Loucy (cell line): ENCODE results near the gene MYL12B.

Experiments
- H2AFZ ChIP-seq: fragments of 200-600 bp; sonication (generic); 2 replicates; pipeline ENCODE4 v1.6.0; 2016; ENCODE audit warnings: antibody characterized with exemption, mild to moderate bottlenecking, low read length, moderate library complexity
- H3F3A ChIP-seq: fragments of 200-600 bp; 2 replicates; pipeline ENCODE4 v1.6.0; 2016; ENCODE audit warnings: antibody characterized with exemption, low read depth, mild to moderate bottlenecking
- H3K27me3 ChIP-seq: fragments of 200-600 bp; sonication (generic); 2 replicates; pipeline ENCODE4 v1.6.1; 2014; ENCODE audit warnings: low read length, mild to moderate bottlenecking; ENCODE audit not compliant: insufficient read depth, poor library complexity, severe bottlenecking
- H3K36me3 ChIP-seq: fragments of 200-600 bp; sonication (generic); 2 replicates; pipeline ENCODE4 v1.6.1; 2016; ENCODE audit warnings: low read length; ENCODE audit not compliant: insufficient read depth
- H3K4me1 ChIP-seq: fragments of 200-600 bp; sonication (generic); 2 replicates; pipeline ENCODE4 v1.5.1; 2014; ENCODE audit warnings: low read length, mild to moderate bottlenecking; ENCODE audit not compliant: insufficient read depth, poor library complexity, severe bottlenecking
- H3K4me2 ChIP-seq: fragments of 200-600 bp; sonication (generic); 2 replicates; pipeline ENCODE4 v1.6.0; 2014; ENCODE audit warnings: antibody characterized with exemption, low read length, low read depth, mild to moderate bottlenecking; ENCODE audit not compliant: poor library complexity, severe bottlenecking
- H3K4me3 ChIP-seq: fragments of 200-600 bp; sonication (generic); 2 replicates; pipeline ENCODE4 v1.5.1; 2014; ENCODE audit warnings: low read length, mild to moderate bottlenecking, mixed read lengths; ENCODE audit not compliant: poor library complexity, severe bottlenecking
- H3K79me2 ChIP-seq: fragments of 200-600 bp; sonication (generic); 2 replicates; pipeline ENCODE4 v1.6.1; 2014; ENCODE audit warnings: low read length; ENCODE audit not compliant: insufficient read depth
- H3K9ac ChIP-seq: fragments of 200-600 bp; sonication (generic); 2 replicates; pipeline ENCODE4 v1.6.0; 2014; ENCODE audit warnings: mild to moderate bottlenecking, low read depth, low read length, moderate library complexity; ENCODE audit not compliant: poor library complexity, severe bottlenecking
- H3K9me2 ChIP-seq: fragments of 200-600 bp; sonication (generic); replicated peaks from 2 replicates; pipeline ENCODE4 v1.6.1; 2016; ENCODE audit warnings: low read depth, low read length, mixed read lengths
- H3K9me3 ChIP-seq: fragments of 200-600 bp; sonication (generic); 2 replicates; pipeline ENCODE4 v1.6.1; 2014; ENCODE audit warnings: mild to moderate bottlenecking, antibody characterized with exemption, low read length, low read depth; ENCODE audit not compliant: insufficient read depth
- H4K20me1 ChIP-seq: fragments of 200-600 bp; sonication (generic); 2 replicates; pipeline ENCODE4 v1.6.0; 2014; ENCODE audit warnings: antibody characterized with exemption, low read length, mild to moderate bottlenecking; ENCODE audit not compliant: insufficient read depth, poor library complexity, severe bottlenecking
- CTCF ChIP-seq: fragments of 200-600 bp; sonication (generic); conservative IDR thresholded peaks from 2 replicates; pipeline ENCODE4 v1.5.1; 2014; ENCODE audit warnings: mild to moderate bottlenecking, antibody characterized with exemption, low read length
- EZH2phosphoT487 ChIP-seq: fragments of 200-600 bp; IDR thresholded peaks from 2 replicates; pipeline ENCODE4 v1.6.1; 2018; ENCODE audit warnings: antibody characterized with exemption, mild to moderate bottlenecking, moderate library complexity, borderline replicate concordance

Gene MYL12B

GRCh38 chr18:3251249-3251962, 10.5 kb upstream of the MYL12B start:
- H3K9me3 ChIP-seq = no peaks in the 10 kb centered on the region
- H3K4me2 ChIP-seq = peak overlapping the region; percentile 98
- peak overlapping the region; percentile 92 for H3K4me3 ChIP-seq
- peaks cover 52% of the 10 kb centered on the region for H3K4me1 ChIP-seq
- H3K9me2 ChIP-seq = no peaks in the 10 kb centered on the region
- H3K79me2 ChIP-seq = peaks cover 91% of the 10 kb centered on the region
- no peaks in the 10 kb centered on the region; the same call in 1 of the 2 replicates for H3F3A ChIP-seq
- H3K27me3 ChIP-seq = peaks cover 6% of the 10 kb centered on the region
- H3K36me3 ChIP-seq = peaks cover 35% of the 10 kb centered on the region
- peaks cover 66% of the 10 kb centered on the region for H4K20me1 ChIP-seq
- no peak for TF ChIP-seq CTCF
- TF ChIP-seq EZH2phosphoT487 = no peak
- peak overlapping the region; percentile 25 for H3K9ac ChIP-seq
- no peak overlapping the region for H2AFZ ChIP-seq

- H3K9me3 ChIP-seq = no peaks in the 10 kb centered on the region
- peaks cover 66% of the 10 kb centered on the region for H4K20me1 ChIP-seq
- no peaks in the 10 kb centered on the region for H3K9me2 ChIP-seq
- no peak for TF ChIP-seq CTCF
- no peak for TF ChIP-seq EZH2phosphoT487
- H3K36me3 ChIP-seq = peaks cover 40% of the 10 kb centered on the region
- peak overlapping the region; percentile 25 for H3K9ac ChIP-seq
- H3K27me3 ChIP-seq = peaks cover 6% of the 10 kb centered on the region
- H3K4me3 ChIP-seq = peak overlapping the region; percentile 92
- no peaks in the 10 kb centered on the region; the same call in 1 of the 2 replicates for H3F3A ChIP-seq
- H3K4me2 ChIP-seq = peak overlapping the region; percentile 98
- H3K4me1 ChIP-seq = peaks cover 52% of the 10 kb centered on the region
- H2AFZ ChIP-seq = no peak overlapping the region
- H3K79me2 ChIP-seq = peaks cover 88% of the 10 kb centered on the region
Measured at GRCh38 chr18:3251963-3252277, 10.0 kb upstream of the MYL12B start.

GRCh38 chr18:3252843-3253242, 9.1 kb upstream of the MYL12B start:
- peaks cover 48% of the 10 kb centered on the region for H3K36me3 ChIP-seq
- peak overlapping the region; percentile 98 for H3K4me2 ChIP-seq

More at GRCh38 chr18:3252843-3253242, 9.1 kb upstream of the MYL12B start:
- no peak for TF ChIP-seq EZH2phosphoT487
- TF ChIP-seq CTCF = no peak
- Histone ChIP-seq H3K4me1 (peaks cover 52% of the 10 kb centered on the region), H4K20me1 (peaks cover 66% of the 10 kb centered on the region), H3K79me2 (peaks cover 86% of the 10 kb centered on the region), H3K9ac (no peak overlapping the region), H3K4me3 (peak overlapping the region; percentile 92), H3F3A (peaks cover 4% of the 10 kb centered on the region; the same call in 1 of the 2 replicates), H3K9me2 (no peaks in the 10 kb centered on the region), H3K27me3 (peaks cover 5% of the 10 kb centered on the region), H3K9me3 (no peaks in the 10 kb centered on the region), H2AFZ (no peak overlapping the region)
